Measurements from ENCODE around the gene DUSP7. TPM values are rescaled to one million over a fixed set of nuclear protein-coding genes. Genes with fewer than 3 reads are reported as not detected.
A peak's percentile ranks its signal among the peaks of the same experiment; 100 is the strongest.

DUSP7 gene
- total RNA-seq, 6 experiments from 2014 or later = 31.7 to 43.3 (median 37.4) TPM

DNA sequence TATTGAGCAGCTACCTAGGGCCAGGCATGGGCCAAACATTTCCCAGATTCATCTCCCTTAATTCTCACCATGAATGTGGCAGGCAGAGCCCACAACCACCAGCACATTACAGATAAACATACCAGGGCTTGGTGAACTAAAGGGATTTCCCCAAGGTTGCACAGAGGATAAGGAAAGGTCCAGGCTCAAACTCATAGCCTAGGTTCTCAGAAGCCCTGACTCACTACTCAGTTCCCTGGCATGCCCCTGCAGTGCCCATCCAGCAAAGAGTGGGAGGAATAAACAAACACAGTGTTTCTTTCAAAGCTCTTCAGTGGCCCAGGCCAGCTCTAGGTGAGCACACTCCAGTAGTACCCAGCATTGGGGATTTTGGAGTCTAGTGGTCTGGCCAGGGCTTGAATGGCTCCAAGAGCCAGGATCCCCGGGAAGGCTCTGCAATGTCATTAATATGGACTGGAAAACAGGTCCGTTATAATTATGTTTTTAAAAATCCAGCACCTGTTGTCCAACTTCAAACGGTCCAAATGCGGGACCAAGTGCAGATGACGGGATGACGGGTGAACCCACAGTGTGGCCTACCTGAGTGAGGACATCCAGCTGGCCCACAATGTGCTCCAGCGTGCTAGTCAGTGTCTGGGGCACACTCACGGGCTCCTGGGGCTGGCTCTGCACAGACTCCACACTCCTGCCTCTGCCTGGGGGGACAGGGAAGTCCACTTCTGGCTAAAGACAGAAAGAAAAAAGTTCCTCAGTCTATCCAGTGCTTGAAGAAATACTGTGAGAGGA lies 39.8 kb upstream of the DUSP7 start:
- H3K4me3 Mint-ChIP-seq = no peak overlapping the region
- H3K27ac Mint-ChIP-seq = no peak overlapping the region
- TF ChIP-seq CTCF (IDR thresholded peaks at IDR 0.05) = no peak
- peaks cover 2% of the 10 kb centered on the region for H3K9me3 Mint-ChIP-seq
- DNase-seq = no peak
- peaks cover 47% of the 10 kb centered on the region for H3K4me1 Mint-ChIP-seq (ENCODE audit: low read depth)
- H3K27me3 Mint-ChIP-seq (ENCODE audit: insufficient read depth) = no peaks in the 10 kb centered on the region
- H3K36me3 Mint-ChIP-seq (ENCODE audit: low read depth) = peaks cover 24% of the 10 kb centered on the region

- no peaks in the 10 kb centered on the region for H3K9me3 Mint-ChIP-seq
- no peaks in the 10 kb centered on the region; the same call in 1 of the 2 replicates for H3K27me3 Mint-ChIP-seq (ENCODE audit: insufficient read depth)
- no peak overlapping the region for H3K27ac Mint-ChIP-seq
- DNase-seq = no peak
- no peak for TF ChIP-seq CTCF (IDR thresholded peaks at IDR 0.05)
- H3K4me3 Mint-ChIP-seq = no peak overlapping the region
- peaks cover 61% of the 10 kb centered on the region for H3K4me1 Mint-ChIP-seq (ENCODE audit: low read depth)
- H3K36me3 Mint-ChIP-seq (ENCODE audit: low read depth) = peaks cover 11% of the 10 kb centered on the region
Measured at GRCh38 chr3:52094571-52095485, 38.5 kb upstream of the DUSP7 start.

GRCh38 chr3:52093756-52094545 lies 37.6 kb upstream of the DUSP7 start:
- Mint-ChIP-seq H3K4me1 (ENCODE audit: low read depth) (peaks cover 64% of the 10 kb centered on the region), H3K36me3 (ENCODE audit: low read depth) (peaks cover 11% of the 10 kb centered on the region), H3K4me3 (no peak overlapping the region), H3K27me3 (ENCODE audit: insufficient read depth) (no peaks in the 10 kb centered on the region; the same call in 1 of the 2 replicates), H3K27ac (peak overlapping the region; percentile 82), H3K9me3 (no peaks in the 10 kb centered on the region)
- DNase-seq = peak; percentile 48
- 0 out of 2 replicates have a peak, but pooled peaks have one; percentile 8 for TF ChIP-seq CTCF (IDR thresholded peaks at IDR 0.05)

DNA sequence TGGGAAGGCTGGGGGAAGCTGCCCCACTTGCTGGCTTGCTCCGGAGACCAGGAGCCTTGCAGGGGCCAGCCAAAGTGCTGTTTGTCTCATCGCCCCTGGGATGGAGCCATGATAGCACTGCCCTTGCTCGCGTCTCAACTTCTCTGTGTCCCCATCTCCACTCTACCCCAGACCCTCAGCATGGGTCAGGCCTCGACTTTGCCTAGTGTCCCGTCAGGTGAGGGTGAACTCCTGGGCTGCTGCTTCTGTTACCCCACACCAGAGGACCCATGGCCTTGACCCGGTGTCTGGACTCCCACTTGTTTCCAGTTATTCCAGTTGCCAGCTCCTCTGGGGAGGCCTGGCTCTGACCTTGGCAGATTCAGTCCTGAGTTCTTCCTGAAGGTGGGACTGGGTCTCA lies 36.5 kb upstream of the DUSP7 start:
- no peak for DNase-seq
- Mint-ChIP-seq H3K4me3 (no peak overlapping the region), H3K4me1 (ENCODE audit: low read depth) (peaks cover 65% of the 10 kb centered on the region), H3K9me3 (no peaks in the 10 kb centered on the region), H3K27ac (peak overlapping the region; percentile 82; the same call in 1 of the 2 replicates), H3K27me3 (ENCODE audit: insufficient read depth) (no peaks in the 10 kb centered on the region; the same call in 1 of the 2 replicates), H3K36me3 (ENCODE audit: low read depth) (peaks cover 11% of the 10 kb centered on the region)
- no peak for TF ChIP-seq CTCF (IDR thresholded peaks at IDR 0.05)

DNA sequence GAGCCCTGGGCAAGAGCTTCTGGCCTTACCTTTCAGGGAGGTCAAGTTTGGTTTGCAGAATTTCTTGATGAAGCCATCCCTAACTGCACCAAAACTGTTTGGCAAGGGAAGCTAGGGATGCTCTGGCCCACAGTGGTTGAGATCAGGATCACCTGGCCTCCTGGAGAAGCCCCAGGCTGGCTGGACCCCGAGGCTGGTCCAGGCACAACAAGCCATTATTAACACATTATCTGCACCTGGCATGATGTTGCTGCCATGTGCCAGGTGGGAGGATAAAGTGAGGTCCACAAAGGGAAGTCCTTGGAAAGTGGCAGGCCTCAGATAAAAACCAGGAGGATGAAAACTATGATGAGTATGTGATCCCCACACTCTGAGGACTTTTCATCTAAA lies 35.9 kb upstream of the DUSP7 start:
- Mint-ChIP-seq H3K27ac (peak overlapping the region; percentile 9; the same call in 1 of the 2 replicates), H3K27me3 (ENCODE audit: insufficient read depth) (no peaks in the 10 kb centered on the region; the same call in 1 of the 2 replicates), H3K4me1 (ENCODE audit: low read depth) (peaks cover 67% of the 10 kb centered on the region), H3K9me3 (no peaks in the 10 kb centered on the region), H3K4me3 (no peak overlapping the region), H3K36me3 (ENCODE audit: low read depth) (peaks cover 11% of the 10 kb centered on the region)
- no peak for TF ChIP-seq CTCF (IDR thresholded peaks at IDR 0.05)
- DNase-seq = no peak

Data from HFFc6 (cell line).